SJSA1 (cell line): ENCODE data around the gene HOOK2. TPM values are rescaled to one million over a fixed set of nuclear protein-coding genes. Genes with fewer than 3 reads are reported as not detected.
"Not testable (repeated sequence)": the region's sequence is repeated elsewhere in the genome, so short reads cannot be mapped to it uniquely, and the experiment has no call there.

Source experiments
- DNase-seq, 2 experiments: peaks; one replicate each; pipeline ENCODE4 v3.0.0-alpha.2; 2015 to 2020; ENCODE audit warnings: low spot score in 2 of 2, low read depth in 1 of 2
- H3K27ac ChIP-seq: fragments of 250-450 bp; sonication (Bioruptor Pico); 2 replicates; pipeline ENCODE4 v1.5.1; 2020; ENCODE audit warnings: mild to moderate bottlenecking, moderate library complexity
- H3K27me3 ChIP-seq: fragments of 250-450 bp; sonication (Bioruptor Pico); replicated peaks from 2 replicates; pipeline ENCODE4 v1.5.1; 2020; ENCODE audit warnings: mild to moderate bottlenecking, moderate library complexity
- H3K36me3 ChIP-seq: fragments of 250-450 bp; sonication (Bioruptor Pico); 2 replicates; pipeline ENCODE4 v1.5.1; 2020; ENCODE audit warnings: mild to moderate bottlenecking
- H3K4me1 ChIP-seq: fragments of 250-450 bp; sonication (Bioruptor Pico); replicated peaks from 2 replicates; pipeline ENCODE4 v1.6.1; 2021; ENCODE audit warnings: mild to moderate bottlenecking
- H3K4me3 ChIP-seq: fragments of 250-450 bp; sonication (Bioruptor Pico); 2 replicates; pipeline ENCODE4 v1.5.1; 2020; ENCODE audit warnings: mild to moderate bottlenecking
- H3K9me3 ChIP-seq: fragments of 250-450 bp; sonication (Bioruptor Pico); replicated peaks from 2 replicates; pipeline ENCODE4 v1.5.1; 2020; ENCODE audit warnings: mild to moderate bottlenecking
- total RNA-seq: library from RNA; depleted of rRNA; stranded (reverse); fragments of >200 nt; shearing (Covaris generic); gene quantifications from 2 replicates; pipeline ENCODE4 v1.2.3, GENCODE V29; 2014

The HOOK2 gene
- total RNA-seq, 1 experiment from 2014 or later = 12.4 TPM

DNA sequence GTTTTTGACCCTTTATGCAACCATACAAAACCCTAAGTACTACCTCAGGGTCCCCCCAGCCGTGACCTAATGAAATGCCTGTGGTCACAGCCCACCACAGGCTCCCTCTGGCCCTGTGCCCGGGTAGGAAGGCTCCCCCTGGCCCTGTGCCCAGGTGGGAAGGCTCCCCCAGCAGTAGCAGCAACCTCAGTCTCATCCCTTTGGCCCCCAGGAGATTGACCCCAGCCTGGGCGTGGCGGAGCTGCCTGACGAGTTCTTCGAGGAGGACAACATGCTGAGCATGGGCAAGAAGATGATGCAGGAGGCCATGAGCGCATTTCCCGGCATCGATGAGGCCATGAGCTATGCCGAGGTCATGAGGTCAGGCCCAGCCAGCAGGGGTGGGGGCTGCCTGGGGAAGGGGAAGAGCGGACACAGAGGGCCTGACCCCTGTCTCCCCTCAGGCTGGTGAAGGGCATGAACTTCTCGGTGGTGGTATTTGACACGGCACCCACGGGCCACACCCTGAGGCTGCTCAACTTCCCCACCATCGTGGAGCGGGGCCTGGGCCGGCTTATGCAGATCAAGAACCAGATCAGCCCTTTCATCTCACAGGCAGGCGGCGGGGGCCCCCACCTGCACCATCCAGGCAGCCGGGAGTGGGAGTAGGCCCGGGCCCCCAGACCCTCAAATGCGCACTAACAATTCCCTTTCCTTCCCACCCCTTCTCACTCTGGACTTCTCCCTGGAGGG lies 30.0 kb downstream of the HOOK2 start:
- Histone ChIP-seq H3K4me3 (no peak overlapping the region), H3K36me3 (peaks cover 51% of the 10 kb centered on the region), H3K27ac (no peak overlapping the region), H3K9me3 (no peaks in the 10 kb centered on the region), H3K27me3 (peaks cover 5% of the 10 kb centered on the region), H3K4me1 (peaks cover 10% of the 10 kb centered on the region)
- DNase-seq = no peak

DNA sequence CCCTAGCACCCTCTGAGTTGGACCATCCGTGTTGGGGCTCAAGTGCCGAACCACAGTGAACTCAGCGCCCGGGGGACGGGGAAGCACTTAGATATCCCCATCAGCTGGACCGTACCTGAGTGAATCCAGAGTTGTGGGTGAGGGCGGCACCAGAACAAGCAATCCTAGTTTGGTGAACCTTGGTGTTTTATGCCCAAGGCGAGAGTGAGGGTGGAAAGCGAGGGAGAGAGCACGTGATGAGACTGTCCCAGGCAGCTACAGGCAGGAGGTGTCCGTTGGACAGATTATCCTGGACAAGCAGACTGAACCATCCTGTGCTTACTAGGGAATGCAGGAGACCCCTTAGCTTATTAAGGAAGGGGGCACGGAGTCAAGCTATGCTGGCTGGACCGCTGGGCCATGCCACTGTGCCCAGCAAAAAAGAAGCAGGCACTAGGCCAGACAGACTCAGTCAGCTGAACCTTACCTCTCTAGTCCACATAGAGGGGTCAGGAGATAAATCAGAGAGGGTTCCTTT lies 37.5 kb downstream of the HOOK2 start:
- DNase-seq = no peak
- H3K9me3 ChIP-seq = no peaks in the 10 kb centered on the region
- peaks cover 22% of the 10 kb centered on the region for H3K4me1 ChIP-seq
- H3K27ac ChIP-seq = peak overlapping the region; percentile 99; the same call in 1 of the 2 replicates
- H3K36me3 ChIP-seq = peaks cover 47% of the 10 kb centered on the region
- no peaks in the 10 kb centered on the region for H3K27me3 ChIP-seq
- peak overlapping the region; percentile 66 for H3K4me3 ChIP-seq

DNA sequence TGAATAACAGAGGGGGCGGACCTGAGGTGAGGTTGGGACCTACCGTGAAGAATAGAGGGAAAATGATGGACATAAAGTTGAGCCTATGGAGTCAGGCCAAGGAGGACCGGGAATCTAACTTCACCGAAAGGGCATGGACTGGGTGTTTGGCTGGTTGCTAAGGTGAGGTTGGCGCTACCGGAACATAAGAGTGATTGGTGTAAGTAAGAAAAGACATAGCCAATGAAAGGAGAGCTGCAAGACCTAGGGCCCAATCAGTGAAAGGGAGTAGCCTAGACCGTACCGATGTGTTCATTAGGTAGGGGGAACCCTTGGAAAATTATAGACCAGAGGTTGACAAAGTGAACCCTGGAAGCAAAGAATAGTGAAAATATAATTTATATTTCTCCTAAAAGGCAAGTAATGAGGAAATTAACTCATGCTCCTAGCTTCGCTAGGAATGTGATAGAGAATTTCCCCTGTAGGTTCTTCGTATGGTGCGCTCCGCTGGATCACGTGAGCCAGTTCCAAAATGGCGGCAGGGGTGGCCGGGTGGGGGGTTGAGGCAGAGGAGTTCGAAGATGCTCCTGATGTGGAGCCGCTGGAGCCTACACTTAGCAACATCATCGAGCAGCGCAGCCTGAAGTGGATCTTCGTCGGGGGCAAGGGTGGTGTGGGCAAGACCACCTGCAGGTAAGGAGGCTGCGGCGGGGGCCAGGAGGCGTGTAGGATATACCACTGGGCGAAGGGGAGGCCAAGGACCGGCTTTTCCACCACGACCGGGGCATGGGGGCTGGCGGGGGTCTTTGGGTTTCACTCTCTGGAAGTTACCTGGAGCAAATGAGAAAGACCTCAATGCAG lies 38.1 kb downstream of the HOOK2 start, which contains the start of gene GET3:
GET3 (plus strand) TSS at position 503 of the 840 bp plus-strand sequence; CDS start at position 512, 9 bp downstream.
- peaks cover 51% of the 10 kb centered on the region for H3K36me3 ChIP-seq
- no peaks in the 10 kb centered on the region for H3K9me3 ChIP-seq
- H3K27me3 ChIP-seq = no peaks in the 10 kb centered on the region
- H3K27ac ChIP-seq = peak within 1 kb of the TSS; percentile 99
- peak; percentile 96 to 98 for DNase-seq
- H3K4me1 ChIP-seq = peaks cover 25% of the 10 kb centered on the region
- H3K4me3 ChIP-seq = peak within 1 kb of the TSS; percentile 66

DNA sequence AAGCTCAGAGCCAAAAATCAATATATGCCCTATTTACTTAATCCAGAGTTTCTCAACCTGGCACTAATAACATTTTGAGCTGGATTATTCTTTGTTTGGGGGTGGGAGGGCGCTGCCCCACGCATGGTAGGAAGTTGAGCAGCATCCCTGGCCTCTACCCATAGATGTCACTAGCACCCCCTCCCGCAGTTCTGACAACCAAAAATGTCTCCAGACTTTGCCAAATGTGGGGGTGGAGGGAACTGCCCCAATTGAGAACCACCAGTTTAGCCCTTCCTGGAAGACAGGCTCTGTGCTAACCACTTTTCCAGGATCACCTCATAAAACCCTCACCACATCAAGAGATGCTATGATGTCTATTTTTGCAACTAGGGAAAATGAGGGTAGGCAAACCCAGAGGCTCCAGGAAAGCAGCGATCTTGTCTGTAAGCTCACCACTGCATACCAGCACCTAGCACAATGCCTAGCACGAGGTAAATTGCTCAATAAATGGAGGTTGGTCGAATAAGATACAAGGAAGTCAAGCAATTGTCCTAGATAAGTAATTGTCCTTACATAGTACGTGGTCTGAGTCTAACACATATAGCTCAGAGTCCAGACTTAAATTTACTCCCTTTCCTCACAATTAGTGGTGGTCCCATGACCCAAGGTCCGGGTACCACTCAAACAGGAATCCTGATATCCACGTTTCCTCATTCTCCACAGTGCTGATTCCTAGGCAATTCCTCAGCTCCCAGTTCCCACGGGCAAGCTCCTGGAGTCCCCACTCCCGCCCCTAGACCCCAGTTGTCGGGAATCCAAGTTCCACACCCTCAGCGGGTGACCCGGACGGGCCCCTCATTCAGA lies 41.8 kb downstream of the HOOK2 start:
- Histone ChIP-seq H3K27ac (peak overlapping the region; percentile 90), H3K36me3 (peaks cover 60% of the 10 kb centered on the region), H3K9me3 (no peaks in the 10 kb centered on the region), H3K4me1 (peaks cover 25% of the 10 kb centered on the region), H3K27me3 (no peaks in the 10 kb centered on the region), H3K4me3 (peak overlapping the region; percentile 99)
- peak in 1 of 2 experiments; percentile 54 for DNase-seq

DNA sequence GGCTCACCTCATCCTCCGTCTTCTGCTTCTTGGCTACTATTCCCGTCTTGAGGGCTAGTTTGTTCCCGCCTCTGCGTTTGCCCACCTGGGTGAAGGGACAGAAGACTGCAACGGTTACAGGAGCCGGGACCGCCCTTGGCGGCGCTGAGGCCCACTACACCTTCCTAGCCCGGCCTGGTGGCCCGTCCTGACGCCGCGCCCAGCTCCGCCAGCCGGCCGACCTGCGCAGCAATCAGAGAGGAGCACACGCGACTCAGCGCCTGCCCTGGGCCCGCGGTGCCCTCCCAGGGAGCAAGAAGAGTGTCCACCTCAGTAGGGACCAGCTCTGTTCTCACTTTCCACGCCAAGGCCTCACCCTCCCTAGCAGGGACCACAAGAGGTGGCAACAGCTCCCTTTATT lies 44.0 kb downstream of the HOOK2 start:
- Histone ChIP-seq H3K9me3 (no peaks in the 10 kb centered on the region), H3K27ac (no peak overlapping the region), H3K27me3 (no peaks in the 10 kb centered on the region), H3K36me3 (peaks cover 69% of the 10 kb centered on the region), H3K4me1 (peaks cover 13% of the 10 kb centered on the region), H3K4me3 (no peak overlapping the region)
- DNase-seq = no peak

DNA sequence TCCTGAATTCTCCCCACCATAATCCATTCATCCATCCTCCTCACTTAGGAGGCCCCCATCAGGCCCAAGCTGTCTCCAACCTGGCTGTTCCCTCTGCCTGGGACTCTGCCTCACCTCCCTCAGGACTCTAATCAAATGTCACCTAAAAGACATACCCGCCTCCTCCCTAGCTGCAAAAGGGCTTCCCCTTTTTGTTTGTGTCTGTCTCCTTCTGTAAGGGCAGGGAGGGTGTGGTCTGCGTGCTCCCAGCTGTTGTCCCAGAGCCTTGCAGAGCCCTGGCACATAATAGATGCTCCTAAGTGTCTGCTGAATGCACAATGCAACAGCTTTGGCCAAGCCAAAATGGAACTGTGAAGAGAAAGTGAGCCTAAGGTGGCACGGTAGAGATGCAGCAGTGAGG lies 45.3 kb downstream of the HOOK2 start:
- H3K4me3 ChIP-seq = no peak overlapping the region
- no peak overlapping the region for H3K27ac ChIP-seq
- no peak for DNase-seq
- H3K36me3 ChIP-seq = peaks cover 69% of the 10 kb centered on the region
- no peaks in the 10 kb centered on the region for H3K9me3 ChIP-seq
- H3K27me3 ChIP-seq = no peaks in the 10 kb centered on the region
- peaks cover 12% of the 10 kb centered on the region for H3K4me1 ChIP-seq

DNA sequence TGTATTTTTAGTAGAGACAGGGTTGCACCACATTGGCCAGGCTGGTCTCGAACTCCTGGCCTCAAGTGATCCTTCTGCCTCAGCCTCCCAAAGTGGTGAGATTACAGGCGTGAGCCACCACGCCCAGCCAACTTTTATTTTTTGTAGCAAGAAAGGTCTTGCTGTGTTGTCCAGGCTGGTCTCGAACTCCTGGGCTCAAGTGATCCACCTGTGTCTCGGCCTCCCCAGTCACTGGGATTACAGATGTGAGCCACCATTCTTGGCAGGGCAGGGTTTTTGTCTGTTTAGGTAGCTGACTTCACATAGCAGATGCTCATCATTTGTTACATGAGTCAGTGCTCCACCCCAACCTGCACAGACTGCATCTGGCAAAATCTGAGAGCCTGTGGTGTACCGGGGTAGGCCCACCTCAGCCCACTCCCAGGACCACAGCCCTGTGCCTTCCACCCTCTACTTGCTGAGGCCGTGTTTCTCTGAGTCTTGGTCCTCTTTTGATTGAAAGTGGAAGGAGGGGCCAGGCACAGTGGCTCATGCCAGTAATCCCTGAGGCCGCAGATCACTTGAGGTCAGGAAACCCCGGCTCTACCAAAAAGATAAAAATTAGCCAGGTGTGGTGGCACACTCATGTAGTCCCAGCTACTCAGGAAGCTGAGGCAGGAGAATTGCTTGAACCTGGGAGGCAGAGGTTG lies 47.5 kb downstream of the HOOK2 start:
- Histone ChIP-seq H3K9me3 (no peaks in the 10 kb centered on the region), H3K27me3 (no peaks in the 10 kb centered on the region), H3K36me3 (peaks cover 57% of the 10 kb centered on the region), H3K27ac (no peak overlapping the region), H3K4me1 (peaks cover 19% of the 10 kb centered on the region), H3K4me3 (no peak overlapping the region)
- DNase-seq = no peak

DNA sequence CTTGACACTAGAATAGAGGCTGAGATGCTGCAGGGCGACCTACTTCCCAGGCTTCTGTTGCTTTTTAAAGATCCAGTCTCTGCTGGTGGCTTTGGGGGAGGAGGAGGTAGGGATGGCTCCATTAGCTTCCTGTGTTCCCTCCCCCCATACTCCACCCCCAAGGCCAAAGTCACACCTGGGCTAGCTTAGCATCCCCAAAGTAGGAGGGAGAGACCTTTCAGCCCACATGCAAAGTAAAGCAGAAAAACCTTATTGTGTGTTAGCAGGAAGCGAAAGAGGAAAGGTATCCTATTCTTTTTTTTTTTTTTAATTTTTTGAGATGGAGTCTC lies 48.4 kb downstream of the HOOK2 start:
- Histone ChIP-seq H3K4me1 (peaks cover 16% of the 10 kb centered on the region), H3K36me3 (peaks cover 48% of the 10 kb centered on the region), H3K27me3 (no peaks in the 10 kb centered on the region), H3K27ac (no peak overlapping the region), H3K4me3 (no peak overlapping the region), H3K9me3 (no peaks in the 10 kb centered on the region)
- no peak for DNase-seq

DNA sequence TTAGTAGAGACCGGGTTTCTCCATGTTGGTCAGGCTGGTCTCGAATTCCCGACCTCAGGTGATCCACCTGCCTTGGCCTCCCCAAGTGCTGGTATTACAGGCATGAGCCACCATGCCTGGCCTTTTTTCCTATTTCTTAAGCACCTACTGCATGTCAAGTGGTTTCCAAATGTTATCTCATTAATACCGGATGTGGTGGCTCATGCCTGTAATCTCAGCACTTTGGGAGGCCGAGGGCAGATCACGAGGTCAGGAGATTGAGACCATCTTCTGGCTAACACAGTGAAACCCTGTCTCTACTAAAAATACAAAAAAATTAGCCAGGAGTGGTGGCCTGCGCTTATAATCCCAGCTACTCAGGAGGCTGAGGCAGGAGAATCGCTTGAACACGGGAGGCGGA lies 49.7 kb downstream of the HOOK2 start:
- Histone ChIP-seq H3K36me3 (peaks cover 42% of the 10 kb centered on the region), H3K4me1 (peaks cover 21% of the 10 kb centered on the region)
- H3K27ac ChIP-seq, H3K4me3 ChIP-seq, DNase-seq, H3K27me3 ChIP-seq, H3K9me3 ChIP-seq: not testable (repeated sequence)

DNA sequence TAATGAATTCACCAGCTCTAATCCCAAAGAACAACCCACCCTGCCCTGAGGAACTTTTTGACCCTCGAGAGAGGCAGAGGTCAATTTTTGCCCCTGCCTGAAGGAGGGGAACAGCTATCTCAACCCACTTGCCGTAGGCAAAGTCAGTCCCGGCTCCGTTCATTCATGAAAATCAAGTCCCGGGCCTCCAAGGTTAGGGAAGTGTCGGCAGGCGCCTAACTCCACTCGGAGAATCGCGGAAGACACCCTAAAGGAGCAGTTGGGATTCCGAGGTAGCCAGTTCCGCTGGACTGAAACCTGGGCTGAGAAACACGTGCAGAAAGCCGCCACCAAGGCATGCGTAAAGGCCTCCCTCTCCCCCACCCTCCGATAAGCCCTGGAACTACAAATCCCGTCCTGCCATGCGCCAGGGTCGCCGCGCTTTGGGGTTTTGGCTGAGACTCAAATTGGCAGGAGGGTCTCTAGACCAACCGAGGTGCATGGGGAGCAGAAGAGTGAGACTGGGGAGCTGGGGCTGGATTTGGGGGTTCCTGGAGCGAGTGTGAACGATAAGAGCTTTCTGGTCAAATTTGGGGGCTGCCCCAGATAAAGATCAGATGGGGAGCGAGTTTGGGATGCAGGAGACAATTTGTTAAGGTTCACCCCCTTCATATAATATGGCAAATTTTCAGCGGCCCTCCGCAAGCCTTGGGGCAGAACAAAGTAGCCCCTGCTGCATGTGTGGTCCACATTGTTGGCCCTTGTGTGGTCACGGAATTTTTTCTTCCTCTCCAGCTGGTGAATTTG lies 51.5 kb downstream of the HOOK2 start, which contains the start of gene TNPO2:
TNPO2 (minus strand) TSS at position 292 of the 786 bp plus-strand sequence. CDS start 2,955 bp downstream, outside the sequence.
- Histone ChIP-seq H3K4me3 (peak within 1 kb of the TSS; percentile 62), H3K36me3 (peaks cover 38% of the 10 kb centered on the region), H3K27me3 (no peaks in the 10 kb centered on the region), H3K27ac (peak within 1 kb of the TSS; percentile 87), H3K4me1 (peaks cover 27% of the 10 kb centered on the region), H3K9me3 (no peaks in the 10 kb centered on the region)
- DNase-seq = peak; percentile 72 to 77

DNA sequence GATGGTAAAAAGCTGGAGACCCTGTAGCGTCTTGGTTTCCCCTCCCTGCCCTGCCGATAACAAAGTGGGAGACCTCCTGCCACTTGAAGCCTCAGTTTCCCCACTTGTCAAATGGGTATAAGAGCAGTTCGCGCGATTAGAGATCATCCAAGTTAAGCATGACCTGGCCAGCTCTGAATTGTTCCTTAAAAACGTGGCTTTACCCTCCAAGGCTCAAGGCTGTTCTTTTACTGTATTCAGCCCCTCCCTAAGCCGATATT lies 52.0 kb downstream of the HOOK2 start:
- no peak for DNase-seq
- Histone ChIP-seq H3K9me3 (no peaks in the 10 kb centered on the region), H3K4me1 (peaks cover 27% of the 10 kb centered on the region), H3K27me3 (no peaks in the 10 kb centered on the region), H3K27ac (peak overlapping the region; percentile 87), H3K36me3 (peaks cover 38% of the 10 kb centered on the region), H3K4me3 (peak overlapping the region; percentile 62)

DNA sequence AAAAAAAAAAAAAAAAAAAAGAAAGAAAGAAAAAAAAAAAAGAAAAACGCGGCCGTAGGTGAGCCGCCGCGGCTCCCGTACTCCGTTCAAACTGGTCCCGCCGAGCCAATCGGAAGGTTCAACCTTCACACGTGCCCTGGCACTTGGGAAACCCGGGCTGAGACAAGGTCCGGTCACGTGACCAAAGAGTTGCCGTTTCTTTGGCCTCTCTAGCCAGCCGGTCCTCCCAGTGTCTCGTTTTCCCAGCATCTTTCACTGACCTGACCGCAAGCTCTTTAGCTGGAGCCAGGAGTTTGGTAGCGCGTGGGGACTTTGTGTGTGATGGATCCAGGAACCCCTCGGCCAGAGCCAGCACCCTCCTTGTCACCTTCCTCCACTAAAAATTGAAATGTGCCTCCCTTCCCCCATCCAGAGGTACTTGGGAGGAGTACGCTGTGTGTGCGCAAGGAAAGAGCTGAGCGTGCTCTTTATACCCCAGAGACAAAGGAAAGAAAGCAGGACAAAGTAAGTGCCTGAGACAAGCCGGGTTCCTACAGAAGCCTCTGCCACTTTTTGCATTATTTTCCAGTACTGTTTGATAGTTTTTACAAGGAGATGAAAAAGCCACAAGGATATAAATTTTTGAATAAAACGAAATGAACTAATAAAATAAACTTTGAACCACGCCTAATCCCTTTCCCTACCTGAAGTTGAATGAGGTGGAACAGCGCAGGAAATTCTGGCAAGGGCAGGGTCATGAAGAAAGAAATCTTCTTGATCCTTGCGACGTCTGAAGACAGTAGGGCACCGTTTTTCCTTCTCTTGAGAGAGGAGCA lies 52.6 kb downstream of the HOOK2 start:
- H3K36me3 ChIP-seq = peaks cover 38% of the 10 kb centered on the region

More for the DNA sequence above, 52.6 kb downstream of the HOOK2 start:
- peak; percentile 96 to 99 for DNase-seq
- Histone ChIP-seq H3K9me3 (no peaks in the 10 kb centered on the region), H3K4me3 (peak overlapping the region; percentile 62), H3K27ac (peak overlapping the region; percentile 87), H3K27me3 (no peaks in the 10 kb centered on the region), H3K4me1 (peaks cover 27% of the 10 kb centered on the region)
